Measurements from ENCODE around the gene LGI4. TPM values are rescaled to one million over a fixed set of nuclear protein-coding genes. Genes with fewer than 3 reads are reported as not detected.

LGI4 gene
- total RNA-seq, 1 experiment from 2014 or later, result 3.2 TPM

- Histone ChIP-seq H4K5ac (ENCODE audit: insufficient read length, low read depth, low read length) (no peak overlapping the region), H3K79me2 (ENCODE audit: insufficient read depth, low read length) (no peaks in the 10 kb centered on the region; the same call in 1 of the 2 replicates)
- TF ChIP-seq, protein P1, sequence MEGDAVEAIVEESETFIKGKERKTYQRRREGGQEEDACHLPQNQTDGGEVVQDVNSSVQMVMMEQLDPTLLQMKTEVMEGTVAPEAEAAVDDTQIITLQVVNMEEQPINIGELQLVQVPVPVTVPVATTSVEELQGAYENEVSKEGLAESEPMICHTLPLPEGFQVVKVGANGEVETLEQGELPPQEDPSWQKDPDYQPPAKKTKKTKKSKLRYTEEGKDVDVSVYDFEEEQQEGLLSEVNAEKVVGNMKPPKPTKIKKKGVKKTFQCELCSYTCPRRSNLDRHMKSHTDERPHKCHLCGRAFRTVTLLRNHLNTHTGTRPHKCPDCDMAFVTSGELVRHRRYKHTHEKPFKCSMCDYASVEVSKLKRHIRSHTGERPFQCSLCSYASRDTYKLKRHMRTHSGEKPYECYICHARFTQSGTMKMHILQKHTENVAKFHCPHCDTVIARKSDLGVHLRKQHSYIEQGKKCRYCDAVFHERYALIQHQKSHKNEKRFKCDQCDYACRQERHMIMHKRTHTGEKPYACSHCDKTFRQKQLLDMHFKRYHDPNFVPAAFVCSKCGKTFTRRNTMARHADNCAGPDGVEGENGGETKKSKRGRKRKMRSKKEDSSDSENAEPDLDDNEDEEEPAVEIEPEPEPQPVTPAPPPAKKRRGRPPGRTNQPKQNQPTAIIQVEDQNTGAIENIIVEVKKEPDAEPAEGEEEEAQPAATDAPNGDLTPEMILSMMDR (conservative IDR thresholded peaks at IDR 0.05), result no peak
Measured at GRCh38 chr19:35157431-35157830, 22.6 kb upstream of the LGI4 start.

More at GRCh38 chr19:35157431-35157830, 22.6 kb upstream of the LGI4 start:
- H3K79me1 ChIP-seq (ENCODE audit: insufficient read depth, low read depth, low read length, poor library complexity, severe bottlenecking), result no peaks in the 10 kb centered on the region
- Mint-ChIP-seq H3K9me3 (peaks cover 0 to 6% of the 10 kb centered on the region in 2 experiments; a peak in 3 of 5 replicates), H3K27ac (no peak overlapping the region), H3K27me3 (ENCODE audit: low read depth) (peaks cover 2% of the 10 kb centered on the region; the same call in 1 of the 2 replicates), H3K4me3 (no peak overlapping the region), H3K4me1 (peaks cover 28 to 34% of the 10 kb centered on the region in 2 experiments), H3K36me3 (ENCODE audit: insufficient read depth in 1 of 3, low read depth in 3 of 3) (peaks cover 42 to 53% (median 46%) of the 10 kb centered on the region in 3 experiments)
- no peak overlapping the region for H2BK120ac ChIP-seq (ENCODE audit: low read depth, low read length, poor library complexity, severe bottlenecking)
- no peaks in the 10 kb centered on the region for H3K27me3 ChIP-seq (ENCODE audit: insufficient read depth, low read length)
- no peak overlapping the region for H3K9ac ChIP-seq (ENCODE audit: extremely low read depth, insufficient read length, low read length)
- no peak overlapping the region for H4K91ac ChIP-seq (ENCODE audit: insufficient read length, low read depth, low read length)
- H3K14ac ChIP-seq (ENCODE audit: insufficient read depth, low read length), result no peak overlapping the region
- H3K4ac ChIP-seq (ENCODE audit: low read depth, low read length), result no peak overlapping the region
- no peak overlapping the region for H2BK20ac ChIP-seq (ENCODE audit: low read depth, low read length, poor library complexity, severe bottlenecking)
- H2AK5ac ChIP-seq (ENCODE audit: insufficient read length, low read length), result no peak overlapping the region
- H3K9me3 ChIP-seq (ENCODE audit: control insufficient read depth, low read depth, low read length), result no peaks in the 10 kb centered on the region
- no peak overlapping the region for H2BK5ac ChIP-seq (ENCODE audit: insufficient read length, low read length)
- H3K18ac ChIP-seq (ENCODE audit: insufficient read length, low read depth, low read length), result no peak overlapping the region
- H3K4me1 ChIP-seq (ENCODE audit: insufficient read depth, low read length), result no peaks in the 10 kb centered on the region
- no peak overlapping the region for H2BK12ac ChIP-seq (ENCODE audit: insufficient read length, low read depth, low read length)
- H3K56ac ChIP-seq (ENCODE audit: insufficient read length, low read depth, low read length), result no peak overlapping the region
- H4K8ac ChIP-seq (replicated peaks; ENCODE audit: insufficient read length, low read depth, low read length), result no peak overlapping the region
- H3K27ac ChIP-seq (ENCODE audit: insufficient read length, low read depth, low read length), result no peak overlapping the region
- no peak overlapping the region for H2BK15ac ChIP-seq (ENCODE audit: low read depth, low read length)
- peaks cover 19% of the 10 kb centered on the region for H3K23me2 ChIP-seq (ENCODE audit: insufficient read length, low read depth, low read length, poor library complexity, severe bottlenecking)
- H3K4me2 ChIP-seq (ENCODE audit: insufficient read depth, insufficient read length, low read length), result no peak overlapping the region
- no peak overlapping the region for H3T11ph ChIP-seq (ENCODE audit: low read length)
- H2AFZ ChIP-seq (ENCODE audit: low read length), result no peak overlapping the region
- H4K20me1 ChIP-seq (ENCODE audit: control insufficient read depth, insufficient read depth, insufficient read length), result no peaks in the 10 kb centered on the region
- no CpG with 5 or more reads among the region's 4 CpGs for WGBS (ENCODE audit: extremely low coverage, insufficient read length, low lambda C conversion rate)
- H3K23ac ChIP-seq (ENCODE audit: insufficient read length, low read depth, low read length), result no peak overlapping the region
- no peak for DNase-seq
